Erythroblast (primary cell): ENCODE data around the gene CTNNA1.

ENCODE experiments used
- GATA1 ChIP-seq: IDR thresholded peaks from 2 replicates; pipeline ENCODE4 v1.6.1; 2011; ENCODE audit warnings: low read depth, mild to moderate bottlenecking, control low read depth, low read length, moderate library complexity
- POLR2A ChIP-seq: IDR thresholded peaks from 2 replicates; pipeline ENCODE4 v1.6.1; 2011; ENCODE audit warnings: mild to moderate bottlenecking, low read length

DNA sequence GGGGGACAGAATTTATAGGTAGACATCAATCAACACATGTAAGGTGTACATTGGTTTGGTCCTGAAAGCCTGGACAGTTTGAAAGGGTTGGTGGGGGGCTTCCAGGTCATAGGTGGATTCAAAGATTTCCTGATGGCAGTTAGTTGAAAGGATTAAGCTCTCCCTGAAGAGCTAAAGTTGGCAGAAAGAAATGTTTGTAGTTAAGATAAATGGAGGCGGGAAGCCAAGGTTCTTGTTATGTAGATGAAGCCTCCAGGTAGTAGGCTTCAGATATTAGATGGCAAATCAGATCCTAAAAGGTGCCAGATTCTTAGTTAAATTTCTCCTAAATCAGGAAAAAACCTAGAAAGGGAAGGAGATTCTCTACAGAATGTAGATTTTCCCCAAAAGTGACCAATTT lies 130.9 kb downstream of the CTNNA1 start:
- no peak for TF ChIP-seq POLR2A
- TF ChIP-seq GATA1, result no peak
